Activated B cell treated with CpG ODN at 0.5 μM for 24 hours (primary cell): ENCODE measurements around the gene SCARF2. TPM values are rescaled to one million over a fixed set of nuclear protein-coding genes. Genes with fewer than 3 reads are reported as not detected.
"Not testable (repeated sequence)": the region's sequence is repeated elsewhere in the genome, so short reads cannot be mapped to it uniquely, and the experiment has no call there.

ENCODE experiments used
- ATAC-seq: fragments of 200-7000 bp; cut with Tn5 transposase; one replicate; pipeline ENCODE4 v1.10.0; 2021; ENCODE audit warnings: low read depth, mild to moderate bottlenecking, moderate library complexity
- CTCF ChIA-PET: fragments of 350-600 bp; sonication (Branson Sonifier 250); formaldehyde crosslinking; loops from one replicate; lab custom pipeline; 2021; ENCODE audit warnings: antibody characterized with exemption; lab: Charles Lee
- POLR2A ChIA-PET: fragments of 350-600 bp; sonication (Branson Sonifier 250); formaldehyde crosslinking; loops from one replicate; lab custom pipeline; 2021; ENCODE audit warnings: antibody characterized with exemption; lab: Charles Lee
- DNase-seq: peaks from one replicate; pipeline ENCODE4 v3.0.0; 2022
- H3K27ac Mint-ChIP-seq: one replicate; pipeline ENCODE4 v1.8.0; 2020; ENCODE audit warnings: mixed read lengths
- H3K27me3 Mint-ChIP-seq: one replicate; pipeline ENCODE4 v1.8.0; 2021; ENCODE audit warnings: mixed read lengths
- H3K36me3 Mint-ChIP-seq: one replicate; pipeline ENCODE4 v1.8.0; 2021; ENCODE audit warnings: low read depth, mixed read lengths
- H3K4me1 Mint-ChIP-seq: one replicate; pipeline ENCODE4 v1.8.0; 2021; ENCODE audit warnings: mixed read lengths
- H3K4me3 Mint-ChIP-seq: one replicate; pipeline ENCODE4 v1.8.0; 2020; ENCODE audit warnings: mild to moderate bottlenecking, mixed read lengths
- H3K9me3 Mint-ChIP-seq: one replicate; pipeline ENCODE4 v1.8.0; 2020; ENCODE audit warnings: mixed read lengths
- CTCF ChIP-seq: fragments of 200-600 bp; IDR thresholded peaks from one replicate; pipeline ENCODE4 v1.8.0; 2022; ENCODE audit warnings: antibody characterized with exemption, mild to moderate bottlenecking
- intact Hi-C: fragments of 100-400 bp; cut with micrococcal nuclease; formaldehyde crosslinking; loops from one replicate; pipeline ENCODE4 v1.15.1; 2024
- total RNA-seq: library from RNA; stranded (reverse); gene quantifications from 2 replicates; pipeline ENCODE4 v1.2.3, GENCODE V29; 2022

The SCARF2 gene
- total RNA-seq, 1 donor from 2014 or later, result 0.18 TPM

DNA sequence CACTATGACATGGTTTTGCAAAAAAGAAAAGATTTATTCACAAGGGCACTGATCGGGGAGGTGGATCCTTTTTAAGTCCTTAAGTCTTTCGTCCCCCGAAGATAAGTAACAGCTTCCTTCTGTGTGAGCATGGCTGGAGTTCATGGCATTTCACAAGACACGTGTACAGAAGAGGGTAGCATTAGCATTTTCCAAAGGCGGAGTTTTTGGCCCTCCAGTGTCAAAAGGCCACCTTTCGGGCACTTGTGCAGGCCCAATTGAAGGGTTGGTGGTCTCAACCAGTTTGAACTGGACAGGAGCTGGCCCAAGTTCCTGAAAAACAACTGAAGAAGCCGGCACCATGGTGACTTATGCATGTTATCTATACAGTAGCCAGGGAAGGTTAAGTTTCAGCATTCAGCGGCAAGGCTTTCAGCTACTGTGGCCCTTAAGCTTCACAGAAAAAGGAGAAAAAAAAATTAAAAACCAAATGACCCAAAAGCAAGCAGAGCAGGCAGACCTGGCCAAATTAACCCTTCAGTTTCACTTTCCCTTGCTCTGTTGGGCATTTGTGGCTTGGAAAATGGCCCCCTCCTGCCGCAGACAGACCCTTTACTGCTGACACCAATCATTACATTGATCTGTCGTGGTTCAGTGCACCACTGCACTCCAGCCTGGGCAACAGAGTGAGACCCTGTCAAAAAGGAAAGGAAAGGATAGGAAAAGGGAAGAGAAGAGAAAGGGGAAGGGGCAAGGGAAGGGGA, 25.0 kb downstream of the SCARF2 start:
- Mint-ChIP-seq H3K4me3 (no peak overlapping the region), H3K27me3 (peaks cover 3% of the 10 kb centered on the region), H3K27ac (no peak overlapping the region), H3K36me3 (no peaks in the 10 kb centered on the region), H3K9me3 (no peaks in the 10 kb centered on the region), H3K4me1 (no peaks in the 10 kb centered on the region)
- ATAC-seq, result no peak
- POLR2A ChIA-PET, result no interaction called here
- intact Hi-C loops, result no loop called here
- TF ChIP-seq CTCF, result no peak
- CTCF ChIA-PET, result no interaction called here
- no peak for DNase-seq

- H3K27ac Mint-ChIP-seq, DNase-seq, H3K4me1 Mint-ChIP-seq, H3K9me3 Mint-ChIP-seq, H3K27me3 Mint-ChIP-seq, POLR2A ChIA-PET, CTCF ChIA-PET, ATAC-seq, H3K4me3 Mint-ChIP-seq, intact Hi-C loops: not testable (repeated sequence)
- H3K36me3 Mint-ChIP-seq, result peaks cover 20% of the 10 kb centered on the region
Measured at GRCh38 chr22:20409385-20409784, 28.2 kb downstream of the SCARF2 start.

- no peaks in the 10 kb centered on the region for H3K9me3 Mint-ChIP-seq
- no peak for TF ChIP-seq CTCF
- no peaks in the 10 kb centered on the region for H3K4me1 Mint-ChIP-seq
- no peak overlapping the region for H3K27ac Mint-ChIP-seq
- POLR2A ChIA-PET, result interaction anchor here (0.6 kb wide), 1 partner anchor 290 kb away, joined by 3 read pairs; no protein-coding TSS in a partner anchor
- H3K36me3 Mint-ChIP-seq, result peaks cover 22% of the 10 kb centered on the region
- intact Hi-C loops, result no loop called here
- ATAC-seq, result no peak
- CTCF ChIA-PET, result no interaction called here
- no peak for DNase-seq
- no peaks in the 10 kb centered on the region for H3K27me3 Mint-ChIP-seq
- H3K4me3 Mint-ChIP-seq, result no peak overlapping the region
Measured at GRCh38 chr22:20408891-20409290, 28.7 kb downstream of the SCARF2 start.

DNA sequence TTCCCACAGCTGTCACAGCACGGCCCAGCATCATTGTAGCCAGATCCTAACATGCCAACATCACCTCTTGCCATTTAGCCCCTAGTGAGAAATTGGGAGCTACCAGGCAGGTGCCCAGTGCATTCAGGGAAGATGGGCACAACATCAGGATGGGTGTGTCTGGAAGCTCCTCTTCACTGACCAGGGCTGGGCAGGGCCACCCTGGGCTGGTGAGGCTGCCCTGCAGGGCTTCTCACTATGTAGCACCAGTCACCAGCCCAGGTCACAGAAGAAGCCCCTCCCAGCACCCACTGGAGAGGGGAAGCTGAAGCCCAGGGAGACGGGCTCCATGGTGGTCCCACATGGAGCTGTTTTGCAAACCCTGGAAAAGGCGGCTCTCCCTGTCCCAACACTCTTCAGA, 29.8 kb downstream of the SCARF2 start:
- intact Hi-C loops, result no loop called here
- CTCF ChIA-PET, result interaction anchor here (1.1 kb wide), 1 partner anchor 10 kb away, joined by 3 read pairs; no protein-coding TSS in a partner anchor
- no peaks in the 10 kb centered on the region for H3K4me1 Mint-ChIP-seq
- H3K36me3 Mint-ChIP-seq, result peaks cover 30% of the 10 kb centered on the region
- H3K27me3 Mint-ChIP-seq, result no peaks in the 10 kb centered on the region
- POLR2A ChIA-PET, result no interaction called here
- no peak for DNase-seq
- no peak overlapping the region for H3K27ac Mint-ChIP-seq
- H3K9me3 Mint-ChIP-seq, result no peaks in the 10 kb centered on the region
- ATAC-seq, result no peak
- no peak overlapping the region for H3K4me3 Mint-ChIP-seq
- no peak for TF ChIP-seq CTCF

- ATAC-seq, result no peak
- Mint-ChIP-seq H3K27me3 (no peaks in the 10 kb centered on the region), H3K4me3 (no peak overlapping the region)
Measured at GRCh38 chr22:20406686-20407408, 30.8 kb downstream of the SCARF2 start.

More at GRCh38 chr22:20406686-20407408, 30.8 kb downstream of the SCARF2 start:
- Mint-ChIP-seq H3K4me1 (no peaks in the 10 kb centered on the region), H3K9me3 (no peaks in the 10 kb centered on the region), H3K27ac (no peak overlapping the region), H3K36me3 (peaks cover 30% of the 10 kb centered on the region)
- intact Hi-C loops, result no loop called here
- CTCF ChIA-PET, result no interaction called here
- TF ChIP-seq CTCF, result no peak
- no peak for DNase-seq
- POLR2A ChIA-PET, result no interaction called here
